IPS-18c (cell line): ENCODE measurements around the gene VIM.
"Not testable (repeated sequence)": the region's sequence is repeated elsewhere in the genome, so short reads cannot be mapped to it uniquely, and the experiment has no call there.

Experiments
- H3K4me3 ChIP-seq: 2 replicates; pipeline ENCODE4 v1.7.0; 2013; ENCODE audit warnings: low read depth, mild to moderate bottlenecking, low read length, moderate library complexity; ENCODE audit not compliant: insufficient read depth
- H3K9me3 ChIP-seq: one replicate; pipeline ENCODE4 v1.6.1; 2013; ENCODE audit warnings: mild to moderate bottlenecking, low read length, moderate library complexity; ENCODE audit not compliant: control insufficient read depth, insufficient read depth

The VIM gene

DNA sequence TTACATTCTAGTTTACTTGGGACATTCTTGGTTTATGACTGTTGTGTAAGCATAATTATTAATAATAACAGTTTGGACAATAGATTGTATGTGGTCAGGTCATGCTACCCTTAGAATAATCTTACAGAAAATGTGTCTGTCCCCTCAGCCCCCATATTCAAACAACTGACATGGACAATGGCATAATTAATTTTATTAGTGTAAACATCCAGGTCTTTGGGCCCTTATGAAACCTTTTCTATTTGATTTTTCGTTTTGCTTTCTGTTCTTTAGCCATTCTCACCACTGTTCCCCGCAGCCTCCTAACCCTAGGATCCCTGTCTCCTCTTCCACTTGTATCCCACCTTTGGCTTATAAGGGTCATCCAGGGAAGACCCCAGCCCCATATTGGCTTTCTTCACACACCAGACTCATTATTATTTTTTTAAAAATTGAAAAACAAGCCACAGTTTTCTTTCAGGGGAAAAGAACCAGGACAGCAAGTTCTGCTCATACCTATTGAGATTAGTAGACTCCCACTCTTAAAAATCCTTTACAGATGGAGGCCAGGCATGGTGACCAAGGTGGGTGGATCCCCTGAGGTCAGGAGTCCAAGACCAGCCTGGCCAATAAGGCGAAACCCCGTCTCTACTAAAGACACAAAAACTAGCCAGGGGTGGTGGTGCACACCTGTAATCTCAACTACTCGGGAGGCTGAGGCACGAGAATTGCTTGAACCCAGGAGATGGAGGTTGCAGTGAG is 11.5 kb downstream of the VIM start:
- H3K4me3 ChIP-seq: no peak overlapping the region
- H3K9me3 ChIP-seq: no peaks in the 10 kb centered on the region

DNA sequence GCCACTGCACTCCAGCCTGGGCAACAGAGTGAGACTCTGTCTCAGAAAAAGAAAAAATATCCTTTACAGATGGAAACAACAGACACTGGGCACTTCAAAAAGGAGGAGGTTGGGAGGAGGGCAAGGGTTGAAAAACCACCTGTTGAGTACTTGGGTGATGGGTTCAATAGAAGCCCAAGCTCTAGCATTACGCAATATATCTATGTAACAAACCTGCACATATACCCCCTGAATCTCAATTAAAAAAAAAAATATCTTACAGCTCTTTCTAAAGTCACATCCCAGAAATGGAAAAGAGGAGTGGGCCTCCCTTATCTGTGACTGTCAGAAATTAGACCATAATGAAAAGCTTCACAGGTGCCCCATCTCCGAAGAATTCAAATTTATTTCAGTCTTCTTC is 12.1 kb downstream of the VIM start:
- Histone ChIP-seq H3K4me3 (no peak overlapping the region), H3K9me3 (no peaks in the 10 kb centered on the region)

DNA sequence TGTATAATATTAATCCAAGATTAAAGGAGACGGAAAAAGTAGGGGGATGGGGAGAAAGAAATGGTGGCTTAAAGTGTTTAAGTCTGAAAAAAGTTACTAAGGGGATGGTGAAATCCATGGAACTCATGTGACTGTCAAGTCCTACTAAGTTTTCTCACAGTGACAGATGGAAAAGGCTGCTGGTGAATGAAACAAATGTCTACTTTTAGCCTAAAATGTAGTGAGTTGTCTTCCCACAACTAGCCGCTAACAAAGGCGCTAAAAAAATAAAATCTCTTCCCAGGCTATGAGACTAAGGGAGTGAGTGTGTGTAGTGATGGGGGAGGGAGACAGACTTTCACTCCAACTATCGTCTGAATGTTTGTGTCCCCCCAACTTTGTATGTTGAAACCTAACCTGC is 12.6 kb downstream of the VIM start:
- H3K4me3 ChIP-seq: no peak overlapping the region

DNA sequence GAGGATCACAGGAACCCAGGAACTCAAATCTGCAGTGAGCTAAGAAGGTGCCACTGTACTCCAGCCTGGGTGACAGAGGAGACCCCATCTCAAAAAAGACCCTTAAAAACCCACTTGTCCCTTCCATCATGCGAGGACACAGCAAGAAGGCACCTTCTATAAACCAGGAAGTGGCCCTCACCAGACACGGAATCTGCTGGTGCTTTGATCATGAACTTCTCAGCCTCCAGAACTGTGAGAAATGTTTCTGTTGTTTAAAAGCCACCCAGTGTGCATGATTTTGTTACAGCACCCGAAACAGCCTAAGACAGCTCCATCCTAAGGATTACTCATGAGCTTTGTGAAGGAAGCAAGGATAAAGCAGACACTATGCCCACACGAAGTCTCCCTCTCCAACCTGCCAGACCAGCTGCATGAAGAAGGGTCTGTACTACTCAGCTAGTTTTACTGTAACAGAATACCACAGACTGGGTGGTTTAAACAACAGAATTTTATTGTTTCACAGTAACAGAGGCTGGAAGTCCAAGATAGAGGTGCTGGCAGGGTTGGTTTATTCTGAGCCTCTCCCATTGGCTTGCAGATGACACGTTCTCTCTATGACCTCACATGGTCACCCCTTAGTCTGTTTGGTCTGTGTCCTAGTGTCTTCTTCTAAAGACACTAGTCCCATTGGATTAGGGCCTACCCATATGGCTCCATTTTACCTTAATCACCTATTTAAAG is 13.7 kb downstream of the VIM start:
- peaks cover 5% of the 10 kb centered on the region for H3K9me3 ChIP-seq
- H3K4me3 ChIP-seq: no peak overlapping the region

More for the DNA sequence above, 12.6 kb downstream of the VIM start:
- H3K9me3 ChIP-seq: no peaks in the 10 kb centered on the region

DNA sequence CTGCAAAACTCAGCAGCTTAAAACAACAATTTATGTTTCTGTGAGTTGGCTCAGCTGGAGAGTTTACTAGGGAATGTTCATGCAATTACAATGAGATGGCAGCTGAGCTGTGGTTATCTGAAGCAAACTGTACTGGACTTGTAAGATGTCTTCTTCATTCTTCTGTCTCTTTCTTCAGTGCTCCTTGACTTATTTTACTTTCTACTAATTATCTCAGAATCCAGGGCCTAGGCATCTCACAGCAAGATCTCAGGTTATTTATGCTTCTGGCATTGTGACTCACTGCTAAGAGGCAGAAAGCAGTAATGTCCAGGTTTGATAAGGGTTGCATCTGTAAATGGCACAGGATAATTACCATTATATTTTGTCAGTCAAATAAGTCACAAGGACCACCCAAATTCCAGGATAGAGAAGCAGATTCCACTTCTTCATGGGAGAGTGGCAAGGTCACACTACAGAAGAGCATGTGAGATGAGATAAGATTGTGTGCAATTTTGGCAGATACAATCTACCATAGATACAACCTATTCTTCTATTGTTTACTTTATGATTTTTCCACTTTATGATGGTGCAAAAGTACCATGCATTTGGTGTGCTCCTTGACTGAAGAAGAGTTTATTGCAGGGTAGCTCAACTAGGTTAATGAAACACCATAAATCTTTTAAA is 16.8 kb downstream of the VIM start:
- peaks cover 11% of the 10 kb centered on the region for H3K9me3 ChIP-seq

DNA sequence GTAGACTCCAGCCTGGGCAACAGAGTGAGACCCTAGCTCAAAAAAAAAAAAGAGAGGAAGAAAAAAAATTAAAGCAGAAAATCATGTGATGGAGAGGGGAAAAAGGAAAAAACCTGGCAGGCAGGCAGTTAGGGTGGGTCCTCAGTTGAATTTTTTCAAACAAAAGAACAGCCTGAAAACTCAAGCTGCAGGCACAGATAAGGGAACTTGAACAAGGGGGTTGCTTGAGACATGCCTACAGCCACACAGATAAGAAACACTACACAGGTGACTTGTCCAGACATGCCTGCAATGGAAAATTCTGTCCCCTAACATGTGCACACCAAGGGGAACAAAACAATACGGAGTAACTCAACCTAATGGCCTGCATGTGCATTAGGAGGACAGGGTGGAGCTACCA is 19.2 kb downstream of the VIM start:
- peaks cover 11% of the 10 kb centered on the region for H3K9me3 ChIP-seq
- no peak overlapping the region for H3K4me3 ChIP-seq

More for the DNA sequence above, 16.8 kb downstream of the VIM start:
- H3K4me3 ChIP-seq: no peak overlapping the region

DNA sequence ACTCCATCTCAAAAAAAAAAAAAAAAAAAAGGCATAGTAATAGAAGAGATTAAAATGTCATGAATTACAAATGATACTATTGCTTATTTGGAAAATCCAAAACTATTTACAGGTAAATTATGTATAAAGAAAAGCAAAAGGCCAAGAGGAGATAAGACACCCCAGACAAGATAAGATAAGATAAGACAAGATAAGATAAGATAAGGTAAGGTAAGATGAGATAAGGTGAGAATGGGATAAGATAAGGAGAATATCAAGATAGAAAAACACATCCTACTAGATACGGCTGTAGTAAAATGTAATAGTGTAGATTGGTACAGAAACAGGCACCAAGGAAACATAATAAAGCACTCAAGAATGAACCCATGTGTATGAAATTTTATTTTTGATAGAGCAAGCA is 20.9 kb downstream of the VIM start:
- Histone ChIP-seq H3K4me3 (no peak overlapping the region), H3K9me3 (peaks cover 11% of the 10 kb centered on the region)

DNA sequence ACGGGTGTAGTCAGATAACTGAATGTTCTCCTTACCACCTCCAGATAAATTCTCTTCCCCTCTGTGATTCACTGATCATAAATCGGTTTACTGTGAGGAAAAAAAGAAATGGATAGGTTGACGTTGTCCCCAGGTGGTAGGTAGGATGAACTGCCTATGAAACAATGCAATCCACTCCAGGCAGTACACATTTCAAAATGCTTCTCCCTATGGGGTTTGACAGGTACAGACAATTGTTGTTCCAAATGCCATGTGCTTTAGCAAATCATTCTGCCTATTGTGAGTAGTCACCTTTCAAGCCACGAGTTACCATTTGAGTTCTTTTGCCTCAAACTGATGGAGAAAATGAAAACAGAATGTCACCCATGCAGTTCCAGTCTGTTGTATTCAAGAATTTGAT is 21.8 kb downstream of the VIM start:
- Histone ChIP-seq H3K4me3 (no peak overlapping the region), H3K9me3 (peaks cover 11% of the 10 kb centered on the region)

DNA sequence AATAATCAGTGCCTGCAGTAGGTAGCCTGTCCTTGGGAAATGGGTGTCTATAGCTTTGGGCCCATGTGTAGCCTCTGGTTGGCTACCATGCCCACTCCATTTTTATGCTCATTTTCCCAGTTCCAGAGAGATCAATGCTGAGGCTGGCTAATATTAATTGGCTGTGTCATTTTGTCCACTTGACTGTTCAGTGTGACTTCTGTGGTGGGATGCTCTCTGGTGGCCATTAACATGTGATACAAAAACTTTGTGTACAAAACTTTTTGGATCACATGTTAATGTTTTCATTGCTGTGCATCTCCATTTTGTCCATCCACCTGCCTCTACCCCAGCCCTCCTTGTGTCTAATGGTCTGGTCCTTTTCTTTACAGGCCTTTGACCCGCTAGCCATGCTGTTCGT is 22.7 kb downstream of the VIM start:
- H3K9me3 ChIP-seq: peaks cover 11% of the 10 kb centered on the region
- H3K4me3 ChIP-seq: no peak overlapping the region

DNA sequence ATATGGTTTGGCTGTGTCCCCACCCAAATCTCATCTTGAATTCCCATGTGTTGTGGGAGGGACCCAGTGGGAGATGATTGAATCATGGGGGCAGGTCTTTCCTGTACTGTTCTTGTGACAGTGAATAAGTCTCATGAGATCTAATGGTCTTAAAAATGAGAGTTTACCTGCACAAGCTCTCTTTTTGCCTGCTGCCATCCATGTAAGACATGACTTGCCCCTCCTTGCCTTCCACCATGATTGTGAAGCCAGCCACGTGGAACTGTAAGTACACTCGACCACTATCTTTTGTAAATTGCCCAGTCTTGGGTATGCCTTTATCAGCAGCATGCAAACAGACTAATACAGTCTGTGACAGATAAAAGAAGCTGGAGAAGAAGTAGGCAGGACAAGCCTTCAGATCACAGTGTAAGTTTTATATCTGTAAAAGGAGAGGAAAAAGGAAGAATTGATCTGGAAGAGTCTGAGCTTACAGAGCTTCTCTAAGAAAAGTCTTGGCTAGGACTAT is 26.6 kb downstream of the VIM start:
- H3K9me3 ChIP-seq: not testable (repeated sequence)

DNA sequence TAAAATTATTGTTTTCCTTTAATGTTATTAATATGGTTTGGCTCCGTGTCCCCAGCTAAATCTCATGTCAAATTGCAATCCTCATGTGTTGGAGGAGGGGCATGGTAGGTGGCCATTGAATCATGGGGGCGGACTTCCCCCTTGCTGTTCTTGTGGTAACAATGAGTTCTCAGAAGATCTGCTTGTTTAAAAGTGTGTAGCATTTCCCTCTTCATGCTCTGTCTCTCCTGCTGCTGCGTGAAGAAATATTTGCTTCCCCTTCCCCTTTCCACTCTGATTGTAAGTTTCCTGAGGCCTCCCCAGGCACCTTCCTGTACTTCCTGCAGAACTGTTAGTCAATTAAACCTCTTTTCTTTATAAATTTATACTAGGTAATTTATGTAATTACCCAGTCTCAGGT is 27.5 kb downstream of the VIM start:
- Histone ChIP-seq H3K9me3 (no peaks in the 10 kb centered on the region), H3K4me3 (no peak overlapping the region)

More for the DNA sequence above, 26.6 kb downstream of the VIM start:
- H3K4me3 ChIP-seq: not testable (repeated sequence)

DNA sequence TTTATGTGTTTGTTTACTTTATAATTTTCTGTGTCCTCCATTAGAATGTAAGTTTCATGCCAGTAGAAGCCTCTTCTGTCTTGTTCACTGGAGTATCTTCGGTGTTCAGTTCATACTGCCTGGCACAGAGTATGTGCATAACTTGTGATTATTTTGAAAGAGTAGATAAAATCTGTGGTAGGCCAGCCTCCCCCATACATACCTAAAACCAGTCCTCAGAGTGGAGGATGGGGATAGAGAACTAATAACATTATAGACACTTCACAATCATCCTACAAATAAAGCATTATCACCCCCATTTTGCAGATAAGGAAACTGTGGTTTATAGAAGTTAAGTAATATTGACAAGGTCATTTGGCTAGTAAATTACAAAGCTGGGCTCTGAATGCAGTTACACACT is 28.0 kb downstream of the VIM start:
- H3K9me3 ChIP-seq: no peaks in the 10 kb centered on the region
- H3K4me3 ChIP-seq: no peak overlapping the region

DNA sequence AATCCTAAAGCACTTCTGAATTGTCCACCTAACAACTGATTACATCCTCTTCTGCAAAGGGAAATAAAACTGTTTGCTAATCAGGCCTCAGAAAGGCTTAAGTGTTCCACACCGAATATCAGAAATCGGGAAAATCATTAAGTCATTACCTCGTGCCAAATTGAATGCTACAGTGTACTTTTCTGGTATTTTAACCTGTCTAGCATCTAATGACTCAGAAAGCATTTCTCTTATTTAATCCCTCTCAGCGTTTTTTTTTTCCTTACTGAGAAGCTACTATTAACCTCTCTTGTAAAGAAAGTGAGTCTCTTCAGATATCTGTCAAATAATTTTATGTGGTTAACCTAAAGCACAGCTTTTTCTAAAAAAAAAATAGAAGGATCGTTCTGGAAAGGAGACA is 28.6 kb downstream of the VIM start:
- Histone ChIP-seq H3K4me3 (no peak overlapping the region), H3K9me3 (no peaks in the 10 kb centered on the region)

DNA sequence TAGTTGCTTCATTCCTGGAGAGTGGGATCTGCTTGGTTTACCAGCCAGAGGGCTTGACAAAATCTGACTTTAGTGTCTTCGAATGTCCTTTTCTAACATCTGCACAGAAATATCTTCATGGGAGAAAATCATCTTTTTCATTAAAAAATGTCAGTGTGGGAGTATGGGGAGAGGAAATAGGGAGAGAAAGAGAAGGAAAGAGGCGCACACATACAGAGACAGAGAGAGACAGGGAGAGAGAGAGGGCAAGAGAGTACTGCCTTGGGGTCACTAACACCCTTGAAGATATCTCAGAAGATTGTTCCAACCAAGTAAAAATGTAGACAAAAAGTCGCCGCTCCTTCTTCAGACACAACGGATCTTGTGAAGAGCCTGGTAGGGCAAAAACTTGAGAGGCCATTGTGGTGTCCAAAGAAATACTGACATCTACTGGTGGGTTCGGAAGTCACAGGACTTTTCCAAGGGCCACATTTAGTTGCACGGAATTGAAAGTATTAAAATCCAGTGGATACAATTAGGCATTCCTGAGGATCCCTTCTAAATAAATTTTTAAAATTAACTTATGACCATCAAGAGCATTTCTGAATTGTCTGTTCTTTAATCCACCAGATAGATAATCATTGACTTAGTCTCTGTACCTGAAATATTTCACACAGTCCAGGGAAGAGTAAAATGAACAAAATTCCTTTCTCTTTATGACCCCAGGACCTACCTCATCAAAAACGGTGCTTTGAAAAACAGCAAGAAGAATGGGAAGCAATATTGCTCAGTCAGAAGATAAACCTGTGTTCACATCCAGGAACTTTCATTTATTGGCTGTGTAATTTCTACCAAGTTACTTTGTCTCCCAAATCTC is 29.7 kb downstream of the VIM start:
- Histone ChIP-seq H3K4me3 (no peak overlapping the region), H3K9me3 (no peaks in the 10 kb centered on the region)

DNA sequence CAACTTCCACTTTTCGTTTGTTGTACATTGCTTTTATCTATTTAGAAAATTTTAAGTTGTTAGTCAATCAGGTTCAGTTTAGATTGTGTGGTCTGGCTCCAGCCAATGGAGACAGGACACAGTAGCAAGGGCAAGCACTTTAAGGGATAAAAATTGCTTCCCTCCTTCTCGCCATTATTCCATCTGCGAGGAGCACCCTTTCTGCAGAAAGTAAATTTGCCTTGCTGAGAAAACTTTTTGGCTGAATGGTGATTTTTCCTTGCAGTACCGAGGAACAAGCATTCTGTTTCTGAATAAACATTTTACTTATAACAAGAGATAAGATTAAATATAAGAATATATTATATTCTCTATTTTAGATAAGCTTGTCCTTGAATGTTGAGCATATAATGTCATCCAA is 34.5 kb downstream of the VIM start:
- H3K9me3 ChIP-seq: peaks cover 8% of the 10 kb centered on the region
- no peak overlapping the region for H3K4me3 ChIP-seq

DNA sequence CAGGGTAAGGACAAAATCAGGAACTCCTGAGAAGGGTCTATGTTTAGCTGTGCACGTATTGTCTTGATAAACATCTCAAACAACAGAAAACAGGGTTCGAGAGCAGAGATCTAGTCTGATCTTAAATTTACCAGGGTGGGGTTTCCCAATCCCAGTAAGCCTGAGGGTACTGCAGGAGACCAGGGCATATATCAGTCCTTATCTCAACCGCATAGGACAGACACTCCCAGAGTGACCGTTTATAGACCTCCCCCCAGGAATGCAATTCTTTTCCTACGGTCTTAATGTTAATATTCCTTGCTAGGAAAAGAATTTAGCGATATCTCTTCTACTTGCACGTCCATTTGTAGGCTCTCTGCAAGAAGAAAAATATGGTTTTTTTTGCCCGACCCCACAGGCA is 35.5 kb downstream of the VIM start:
- Histone ChIP-seq H3K4me3 (no peak overlapping the region), H3K9me3 (peaks cover 8% of the 10 kb centered on the region)

DNA sequence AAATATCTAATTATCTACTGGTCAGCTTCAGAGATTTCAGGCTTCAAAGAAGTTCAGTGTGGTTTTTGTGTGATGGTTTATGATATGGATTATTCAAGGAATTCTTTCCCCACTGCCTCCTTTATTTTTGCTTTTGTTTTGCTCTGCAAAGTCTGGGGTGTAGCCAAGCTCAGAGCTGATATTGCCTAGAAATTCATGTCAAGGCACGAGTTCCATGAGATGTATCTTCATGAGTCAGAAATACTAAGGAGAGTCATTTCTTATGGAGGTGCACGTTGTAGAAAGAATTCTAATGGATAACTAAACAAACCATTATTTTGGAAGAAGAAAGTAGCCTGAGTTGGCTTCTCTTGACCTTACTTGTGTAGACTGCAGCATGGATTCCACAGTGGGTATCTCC is 37.4 kb downstream of the VIM start:
- H3K9me3 ChIP-seq: peaks cover 8% of the 10 kb centered on the region
- no peak overlapping the region for H3K4me3 ChIP-seq
